Measurements from ENCODE around the gene PROCR.

PROCR gene

DNA sequence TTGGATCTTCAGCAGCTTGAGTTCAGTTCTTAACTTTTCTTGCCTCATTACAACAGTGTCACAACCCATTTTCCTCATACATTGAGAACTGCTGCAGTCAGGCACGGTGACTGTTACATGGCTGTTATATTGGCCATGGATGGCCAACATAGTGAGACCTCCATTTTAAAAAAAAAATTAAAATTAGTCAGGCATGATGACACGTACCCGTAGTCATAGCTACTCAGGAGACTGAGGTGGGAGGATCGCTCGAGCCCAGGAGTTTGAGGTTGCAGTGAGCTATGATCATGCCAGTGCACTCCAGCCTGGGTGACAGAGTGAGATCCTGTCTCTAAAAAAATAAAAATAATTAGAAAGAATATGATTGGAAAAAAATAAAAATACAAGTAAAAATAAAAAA lies 44.7 kb downstream of the PROCR start:
- TF ChIP-seq EZH2 (optimal IDR thresholded peaks at IDR 0.05; ENCODE audit: low read depth, low read length) (no peak), EZH2phosphoT487 (IDR thresholded peaks at IDR 0.05; ENCODE audit: low read length) (no peak)
- TF ChIP-seq, protein P1, sequence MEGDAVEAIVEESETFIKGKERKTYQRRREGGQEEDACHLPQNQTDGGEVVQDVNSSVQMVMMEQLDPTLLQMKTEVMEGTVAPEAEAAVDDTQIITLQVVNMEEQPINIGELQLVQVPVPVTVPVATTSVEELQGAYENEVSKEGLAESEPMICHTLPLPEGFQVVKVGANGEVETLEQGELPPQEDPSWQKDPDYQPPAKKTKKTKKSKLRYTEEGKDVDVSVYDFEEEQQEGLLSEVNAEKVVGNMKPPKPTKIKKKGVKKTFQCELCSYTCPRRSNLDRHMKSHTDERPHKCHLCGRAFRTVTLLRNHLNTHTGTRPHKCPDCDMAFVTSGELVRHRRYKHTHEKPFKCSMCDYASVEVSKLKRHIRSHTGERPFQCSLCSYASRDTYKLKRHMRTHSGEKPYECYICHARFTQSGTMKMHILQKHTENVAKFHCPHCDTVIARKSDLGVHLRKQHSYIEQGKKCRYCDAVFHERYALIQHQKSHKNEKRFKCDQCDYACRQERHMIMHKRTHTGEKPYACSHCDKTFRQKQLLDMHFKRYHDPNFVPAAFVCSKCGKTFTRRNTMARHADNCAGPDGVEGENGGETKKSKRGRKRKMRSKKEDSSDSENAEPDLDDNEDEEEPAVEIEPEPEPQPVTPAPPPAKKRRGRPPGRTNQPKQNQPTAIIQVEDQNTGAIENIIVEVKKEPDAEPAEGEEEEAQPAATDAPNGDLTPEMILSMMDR (IDR thresholded peaks at IDR 0.05; ENCODE audit: low read length), result no peak
- Histone ChIP-seq H4K20me1 (ENCODE audit: insufficient read depth, low read length) (no peaks in the 10 kb centered on the region), H3F3A (ENCODE audit: insufficient read depth, low read length) (no peaks in the 10 kb centered on the region), H3K79me2 (ENCODE audit: low read length) (no peaks in the 10 kb centered on the region), H3K36me3 (replicated peaks; ENCODE audit: insufficient read depth, low read length) (no peaks in the 10 kb centered on the region), H2AFZ (ENCODE audit: low read length) (no peak overlapping the region), H3K9me3 (replicated peaks; ENCODE audit: insufficient read depth, low read length) (no peaks in the 10 kb centered on the region), H3K27me3 (replicated peaks; ENCODE audit: insufficient read depth, low read length) (no peaks in the 10 kb centered on the region), H3K9me2 (replicated peaks; ENCODE audit: insufficient read depth, low read length) (no peaks in the 10 kb centered on the region), H3K4me1 (ENCODE audit: low read length) (no peaks in the 10 kb centered on the region), H3K27ac (ENCODE audit: low read length) (no peak overlapping the region), H3K4me3 (ENCODE audit: low read length) (no peak overlapping the region), H3K4me2 (ENCODE audit: low read depth, low read length) (no peak overlapping the region), H3K9ac (ENCODE audit: low read length) (no peak overlapping the region)
- no peak for DNase-seq

DNA sequence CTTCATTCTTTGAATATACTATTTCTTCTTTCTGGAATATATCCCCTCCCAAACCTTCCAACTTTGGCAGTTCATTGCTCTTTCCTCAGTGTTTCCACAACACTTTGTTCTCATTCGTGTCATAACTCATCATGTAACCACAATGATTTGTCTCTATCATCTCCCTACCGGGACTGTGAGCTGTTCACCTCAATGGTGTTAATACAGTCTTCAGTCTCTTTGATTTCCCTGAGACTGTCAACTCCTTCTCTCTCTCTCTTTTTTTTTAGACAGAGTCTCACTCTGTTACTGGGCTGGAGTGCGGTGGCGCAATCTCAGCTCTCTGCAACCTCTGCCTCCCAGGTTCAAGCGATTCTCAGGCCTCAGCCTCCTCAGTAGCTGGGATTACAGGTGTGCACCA lies 52.1 kb downstream of the PROCR start:
- no peaks in the 10 kb centered on the region for H3K36me3 ChIP-seq (replicated peaks; ENCODE audit: insufficient read depth, low read length)
- H3K79me2 ChIP-seq (ENCODE audit: low read length), result no peaks in the 10 kb centered on the region
- H2AFZ ChIP-seq (ENCODE audit: low read length), result no peak overlapping the region
- DNase-seq, result no peak
- TF ChIP-seq, protein P1 (IDR thresholded peaks at IDR 0.05; ENCODE audit: low read length), result no peak
- TF ChIP-seq EZH2 (optimal IDR thresholded peaks at IDR 0.05; ENCODE audit: low read depth, low read length) (no peak), EZH2phosphoT487 (IDR thresholded peaks at IDR 0.05; ENCODE audit: low read length) (no peak)
- H3K9me2 ChIP-seq (replicated peaks; ENCODE audit: insufficient read depth, low read length), result no peaks in the 10 kb centered on the region
- no peaks in the 10 kb centered on the region; the same call in 1 of the 2 replicates for H3K27me3 ChIP-seq (replicated peaks; ENCODE audit: insufficient read depth, low read length)
- no peak overlapping the region for H3K27ac ChIP-seq (ENCODE audit: low read length)
- H3K9me3 ChIP-seq (replicated peaks; ENCODE audit: insufficient read depth, low read length), result no peaks in the 10 kb centered on the region
- no peaks in the 10 kb centered on the region for H4K20me1 ChIP-seq (ENCODE audit: insufficient read depth, low read length)
- H3K9ac ChIP-seq (ENCODE audit: low read length), result no peak overlapping the region
- H3K4me1 ChIP-seq (ENCODE audit: low read length), result no peaks in the 10 kb centered on the region
- H3F3A ChIP-seq (ENCODE audit: insufficient read depth, low read length), result no peaks in the 10 kb centered on the region
- H3K4me2 ChIP-seq (ENCODE audit: low read depth, low read length), result no peak overlapping the region
- no peak overlapping the region for H3K4me3 ChIP-seq (ENCODE audit: low read length)

DNA sequence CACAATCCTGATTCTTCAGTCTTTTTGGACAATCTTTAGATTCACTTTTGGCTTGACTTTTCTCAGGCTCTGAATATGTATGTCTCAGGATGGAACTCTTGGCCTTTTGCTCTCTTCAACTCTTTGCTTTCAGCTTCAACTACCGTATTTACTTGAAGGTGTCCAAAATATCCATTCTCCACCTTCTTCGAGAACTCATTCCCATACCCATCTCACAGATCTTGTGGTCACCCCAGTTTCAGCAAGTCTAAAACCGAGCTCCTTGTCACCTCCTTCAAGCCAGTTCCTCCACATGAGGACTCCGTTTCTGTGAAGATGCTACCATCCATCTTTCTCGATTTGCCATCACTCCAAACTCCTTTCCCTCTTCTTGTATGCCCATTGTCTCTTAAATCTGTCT lies 52.7 kb downstream of the PROCR start:
- H3K4me2 ChIP-seq (ENCODE audit: low read depth, low read length), result no peak overlapping the region
- TF ChIP-seq, protein P1 (IDR thresholded peaks at IDR 0.05; ENCODE audit: low read length), result no peak
- TF ChIP-seq EZH2phosphoT487 (IDR thresholded peaks at IDR 0.05; ENCODE audit: low read length) (no peak), EZH2 (optimal IDR thresholded peaks at IDR 0.05; ENCODE audit: low read depth, low read length) (no peak)
- H2AFZ ChIP-seq (ENCODE audit: low read length), result no peak overlapping the region
- no peaks in the 10 kb centered on the region; the same call in 1 of the 2 replicates for H3K27me3 ChIP-seq (replicated peaks; ENCODE audit: insufficient read depth, low read length)
- no peak overlapping the region for H3K9ac ChIP-seq (ENCODE audit: low read length)
- H3K36me3 ChIP-seq (replicated peaks; ENCODE audit: insufficient read depth, low read length), result no peaks in the 10 kb centered on the region
- H3K4me1 ChIP-seq (ENCODE audit: low read length), result no peaks in the 10 kb centered on the region
- H3K79me2 ChIP-seq (ENCODE audit: low read length), result no peaks in the 10 kb centered on the region
- H4K20me1 ChIP-seq (ENCODE audit: insufficient read depth, low read length), result no peaks in the 10 kb centered on the region
- no peak overlapping the region for H3K4me3 ChIP-seq (ENCODE audit: low read length)
- H3K27ac ChIP-seq (ENCODE audit: low read length), result no peak overlapping the region
- DNase-seq, result no peak
- H3K9me3 ChIP-seq (replicated peaks; ENCODE audit: insufficient read depth, low read length), result no peaks in the 10 kb centered on the region
- H3K9me2 ChIP-seq (replicated peaks; ENCODE audit: insufficient read depth, low read length), result no peaks in the 10 kb centered on the region
- no peaks in the 10 kb centered on the region for H3F3A ChIP-seq (ENCODE audit: insufficient read depth, low read length)

Data from MM.1S (cell line).